Amniotic stem cell (primary cell): Measurements from ENCODE around the gene SF3B4.

Source experiments
- DNase-seq: peaks from one replicate; lab custom pipeline; 2025; lab: John Stamatoyannopoulos, UW

The SF3B4 gene

DNA sequence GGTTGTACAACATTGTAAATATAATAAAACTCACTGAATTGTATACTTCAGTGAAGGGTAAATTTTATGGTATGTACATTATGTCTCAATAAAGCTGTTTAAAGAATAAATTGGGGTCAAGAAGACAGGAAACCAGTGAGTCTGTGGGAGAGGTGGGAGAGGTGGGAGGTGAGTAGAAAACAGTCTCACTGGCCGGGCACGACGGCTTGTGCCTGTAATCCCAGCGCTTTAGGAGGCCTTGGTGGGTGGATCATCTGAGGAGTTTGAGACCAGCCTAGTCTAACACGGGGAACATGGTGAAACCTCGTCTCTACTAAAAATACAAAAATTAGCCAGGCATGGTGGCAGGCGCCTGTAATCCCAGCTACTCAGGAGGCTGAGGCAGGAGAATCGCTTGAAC is 4.9 kb upstream of the SF3B4 start:
- no peak for DNase-seq

DNA sequence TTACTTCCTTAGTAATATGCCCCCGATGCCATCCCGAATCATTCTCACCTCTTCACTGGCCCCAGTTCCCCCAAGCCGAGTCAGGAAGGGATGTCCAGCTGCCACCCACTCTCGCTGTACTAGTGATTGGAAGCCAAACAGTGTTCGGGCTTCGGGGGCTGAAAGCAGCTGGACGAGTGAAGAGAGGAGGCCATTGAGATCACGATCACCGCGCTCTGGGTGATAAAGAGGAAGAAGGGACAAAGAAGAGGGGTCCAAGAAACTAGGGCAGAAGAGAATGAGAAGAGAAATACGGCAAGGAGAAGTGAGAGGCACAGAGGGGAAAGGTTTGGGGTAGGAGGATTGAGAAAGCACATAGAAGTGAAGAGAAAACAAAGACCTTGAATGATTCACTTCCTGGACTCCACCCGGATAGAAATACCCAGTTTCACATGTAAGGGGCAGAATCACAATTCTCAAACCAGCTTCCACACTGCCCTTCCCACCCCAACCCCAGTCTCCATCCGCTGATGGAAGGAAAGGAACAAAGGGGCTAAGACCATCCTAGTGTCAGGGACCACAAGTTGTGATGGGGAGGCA is 3.7 kb upstream of the SF3B4 start:
- DNase-seq: no peak

DNA sequence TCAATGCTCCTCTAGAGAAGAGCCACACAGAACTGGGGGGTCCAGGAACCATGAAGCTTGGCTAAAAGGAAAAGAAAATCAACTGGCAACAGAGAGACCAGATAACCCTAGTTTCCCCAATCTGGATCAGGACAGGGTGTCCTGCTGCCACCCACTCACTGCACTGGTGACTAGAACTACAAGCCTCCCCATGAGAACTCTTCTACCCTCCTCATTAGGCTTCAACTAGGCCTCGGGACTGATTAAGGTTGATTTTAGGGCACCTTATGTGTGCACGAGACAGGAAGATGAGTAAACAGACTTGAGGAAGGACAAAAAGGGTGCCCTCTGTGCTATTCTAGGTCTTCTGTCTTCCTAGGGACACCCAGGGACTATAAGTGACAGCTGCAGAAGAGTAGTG is 2.3 kb upstream of the SF3B4 start:
- DNase-seq: no peak

DNA sequence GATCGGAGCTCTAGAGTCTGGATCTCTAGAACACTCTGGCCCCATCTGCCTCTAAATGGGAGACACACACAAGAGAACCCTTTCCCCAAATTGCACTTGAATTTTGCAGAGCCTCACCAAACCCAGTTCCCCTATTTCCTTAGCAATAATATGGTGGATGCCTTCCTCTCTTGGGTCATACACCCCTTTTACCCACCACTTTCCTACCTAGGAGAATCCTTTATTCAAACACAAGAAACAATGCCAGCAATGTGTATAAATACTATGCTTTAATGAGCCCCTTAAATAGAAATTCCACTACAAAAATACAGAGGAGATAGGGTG is 760 bp upstream of the SF3B4 start:
- no peak for DNase-seq

DNA sequence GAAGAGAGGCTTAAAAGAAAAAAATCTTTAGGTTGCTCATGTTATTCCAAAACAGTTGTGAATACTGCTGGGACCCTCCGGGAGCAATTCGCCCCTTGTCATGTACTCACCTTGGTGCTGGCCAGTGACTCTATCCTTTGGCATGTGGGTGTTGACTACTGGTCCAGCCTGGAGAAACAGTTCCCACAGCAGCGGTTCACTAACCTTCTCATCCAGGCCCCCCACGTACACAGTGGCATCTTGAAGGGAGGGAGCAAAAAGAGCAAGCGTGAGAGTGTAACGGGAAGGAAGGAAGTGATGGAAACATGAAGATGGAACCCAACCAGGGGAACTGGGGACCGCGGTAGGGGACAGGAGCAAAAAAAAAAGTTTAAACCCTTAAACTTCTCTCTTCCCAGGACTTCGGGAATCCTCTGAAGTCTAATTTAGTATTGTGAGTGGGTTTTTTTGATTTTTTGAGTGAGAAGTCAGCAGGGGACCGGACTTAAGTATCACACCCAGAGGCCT is 494 bp downstream of the SF3B4 start:
- no peak for DNase-seq

DNA sequence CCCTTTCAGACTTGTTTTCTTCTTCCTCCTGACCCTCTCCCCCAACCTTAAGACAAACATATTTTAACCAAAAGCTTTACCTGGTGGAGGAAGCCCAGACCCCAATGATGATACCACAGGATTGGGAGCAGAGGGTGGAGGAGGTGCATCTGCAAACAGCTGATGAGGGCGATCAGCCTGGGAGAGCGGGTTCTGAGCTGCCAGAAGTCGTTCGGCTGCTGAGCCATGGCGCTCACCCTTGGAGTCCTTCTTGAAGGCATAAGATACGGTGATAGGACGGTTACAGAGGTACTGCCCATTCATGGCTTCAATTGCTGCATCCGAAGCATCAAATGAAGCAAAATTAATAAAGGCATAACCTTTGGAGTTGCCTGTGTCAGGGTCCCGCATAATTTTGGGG is 1.3 kb downstream of the SF3B4 start:
- DNase-seq: no peak

DNA sequence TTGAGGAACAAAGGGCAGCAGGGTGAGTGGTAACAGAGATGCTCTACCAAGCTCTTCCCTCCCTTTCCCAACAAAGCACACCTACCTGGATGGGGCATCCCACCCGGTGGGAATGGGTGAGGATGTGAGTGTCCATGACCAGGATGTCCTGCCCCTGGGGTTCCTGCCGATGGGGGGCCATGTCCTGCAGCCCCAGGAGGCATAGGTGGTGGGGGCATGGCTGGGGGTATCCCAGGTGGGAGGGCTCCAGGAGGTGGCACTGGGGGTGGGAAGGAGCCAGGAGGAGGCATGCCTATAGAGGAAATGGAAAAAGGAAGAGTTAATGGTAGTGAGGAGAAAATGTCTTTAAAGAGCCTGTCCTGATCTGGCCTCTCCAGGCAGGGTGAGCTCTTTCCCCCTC is 1.9 kb downstream of the SF3B4 start:
- no peak for DNase-seq

DNA sequence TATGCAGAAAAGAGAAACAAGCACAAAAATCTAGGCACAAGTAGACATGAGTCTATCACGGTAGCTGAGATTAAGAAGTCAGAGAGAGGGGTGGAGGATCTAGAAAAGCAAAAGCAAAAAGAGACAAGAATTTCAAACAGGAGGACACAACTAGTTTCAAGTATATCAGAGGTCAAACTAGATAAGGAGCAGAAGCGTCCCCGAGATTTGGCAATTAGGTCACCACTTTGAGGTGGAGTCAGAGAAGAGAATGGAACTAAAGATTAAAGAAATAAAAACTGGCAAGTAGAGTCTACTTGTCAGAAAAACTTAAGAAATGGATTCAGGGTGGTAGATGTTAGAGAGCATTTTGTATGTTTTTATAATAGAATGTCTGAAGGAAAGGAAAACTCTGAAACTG is 2.3 kb downstream of the SF3B4 start:
- DNase-seq: no peak

DNA sequence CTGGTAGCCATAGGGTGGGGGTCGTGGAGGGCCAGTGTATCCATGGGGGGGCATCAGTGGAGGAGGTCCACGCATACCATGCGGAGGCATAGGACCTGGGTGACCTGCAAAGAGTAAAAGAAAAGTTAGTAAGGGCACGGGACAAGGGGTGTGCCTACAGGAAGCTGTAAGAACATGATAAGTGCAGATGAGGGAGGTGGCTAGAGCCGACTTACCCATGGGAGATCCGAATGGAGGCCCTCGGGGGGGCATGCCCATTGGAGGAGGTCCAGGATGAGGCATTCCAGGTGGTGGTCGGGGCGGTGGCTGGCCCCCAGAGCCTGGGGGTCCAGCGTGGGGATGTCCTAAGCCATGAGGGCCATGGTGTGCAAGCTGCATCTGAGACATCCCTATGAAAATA is 4.0 kb downstream of the SF3B4 start:
- DNase-seq: no peak

DNA sequence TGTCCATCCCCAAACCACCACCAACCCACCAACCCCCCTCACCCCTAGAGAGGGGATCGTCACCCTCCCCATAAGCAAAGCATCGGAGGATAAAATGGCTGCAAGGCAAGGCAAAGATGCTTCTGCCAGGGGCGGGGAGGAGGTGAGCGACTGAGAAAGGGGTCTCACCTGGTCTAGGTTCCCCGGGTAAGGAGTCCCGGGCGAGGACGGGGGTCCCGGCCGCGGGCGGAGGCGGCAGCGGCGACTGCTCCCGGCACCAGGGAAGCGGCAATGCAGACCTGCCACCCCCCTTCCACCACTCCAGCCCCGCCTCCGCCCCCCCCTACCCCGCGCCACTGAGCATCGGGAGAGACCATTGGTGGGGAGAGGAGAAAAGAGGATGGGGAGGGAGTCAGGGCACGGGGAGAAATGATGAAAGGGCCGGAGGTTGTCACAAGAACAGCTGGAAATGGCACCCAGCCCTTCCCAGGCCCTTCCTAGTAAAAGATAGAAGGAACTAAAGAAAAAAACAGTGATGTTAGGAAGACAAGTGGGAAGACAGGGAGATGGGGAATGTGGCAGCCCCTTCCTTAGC is 9.9 kb downstream of the SF3B4 start, which contains the start of gene SV2A:
TSS of gene SV2A (minus strand) at position 274 of the 574 bp plus-strand sequence. CDS start 4,004 bp downstream, outside the sequence.
- no peak for DNase-seq

DNA sequence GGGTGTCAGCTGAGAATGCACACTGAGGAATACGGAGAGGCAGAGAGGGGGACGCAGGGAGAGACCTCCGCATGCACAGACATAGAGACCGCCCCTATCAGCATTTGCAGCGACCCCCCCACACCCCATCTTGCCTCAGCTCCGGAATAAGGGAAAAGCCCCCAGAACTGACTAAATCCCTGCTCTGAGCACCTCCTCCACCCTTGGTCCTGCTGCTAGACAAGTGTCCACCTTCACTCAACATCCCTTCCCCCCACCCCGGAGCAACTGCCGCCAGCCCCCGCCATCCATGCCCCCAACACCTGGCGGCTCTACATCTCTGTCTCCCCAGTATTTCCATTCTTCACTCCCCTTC is 10.7 kb downstream of the SF3B4 start:
- no peak for DNase-seq

DNA sequence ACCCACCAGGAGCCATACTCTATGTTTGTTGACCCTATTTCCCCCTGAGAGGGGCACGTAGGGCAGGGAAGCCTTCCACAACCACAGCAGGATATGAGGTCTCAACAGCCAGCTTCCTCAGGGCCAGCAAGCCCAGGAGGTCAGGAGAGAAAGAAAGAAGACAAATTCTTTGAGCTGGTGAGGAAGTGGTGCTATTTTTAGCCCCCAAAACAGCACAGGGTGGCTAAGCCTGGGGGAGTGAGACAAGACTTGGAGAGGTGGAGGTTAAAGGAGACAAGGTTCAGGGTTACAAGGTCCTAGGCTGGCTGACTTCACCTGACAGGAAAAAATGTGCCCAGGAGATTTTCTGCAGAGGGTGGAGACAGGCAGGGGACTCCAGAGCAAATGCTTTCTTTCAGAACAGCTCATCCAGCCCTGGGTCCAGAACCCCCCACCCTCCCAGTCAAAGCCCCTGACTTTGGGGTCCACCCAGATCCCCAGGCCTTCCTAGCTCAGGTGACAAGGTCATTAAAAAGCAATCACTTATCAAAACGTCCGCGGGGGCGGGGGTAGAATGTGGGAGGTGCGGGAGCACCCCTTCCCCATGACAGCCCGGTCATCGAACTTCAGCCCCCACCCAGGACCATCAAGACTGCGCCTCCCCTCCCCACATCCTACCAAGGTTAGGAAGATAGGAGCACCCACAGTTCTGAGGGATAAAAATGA is 11.3 kb downstream of the SF3B4 start:
- DNase-seq: no peak

DNA sequence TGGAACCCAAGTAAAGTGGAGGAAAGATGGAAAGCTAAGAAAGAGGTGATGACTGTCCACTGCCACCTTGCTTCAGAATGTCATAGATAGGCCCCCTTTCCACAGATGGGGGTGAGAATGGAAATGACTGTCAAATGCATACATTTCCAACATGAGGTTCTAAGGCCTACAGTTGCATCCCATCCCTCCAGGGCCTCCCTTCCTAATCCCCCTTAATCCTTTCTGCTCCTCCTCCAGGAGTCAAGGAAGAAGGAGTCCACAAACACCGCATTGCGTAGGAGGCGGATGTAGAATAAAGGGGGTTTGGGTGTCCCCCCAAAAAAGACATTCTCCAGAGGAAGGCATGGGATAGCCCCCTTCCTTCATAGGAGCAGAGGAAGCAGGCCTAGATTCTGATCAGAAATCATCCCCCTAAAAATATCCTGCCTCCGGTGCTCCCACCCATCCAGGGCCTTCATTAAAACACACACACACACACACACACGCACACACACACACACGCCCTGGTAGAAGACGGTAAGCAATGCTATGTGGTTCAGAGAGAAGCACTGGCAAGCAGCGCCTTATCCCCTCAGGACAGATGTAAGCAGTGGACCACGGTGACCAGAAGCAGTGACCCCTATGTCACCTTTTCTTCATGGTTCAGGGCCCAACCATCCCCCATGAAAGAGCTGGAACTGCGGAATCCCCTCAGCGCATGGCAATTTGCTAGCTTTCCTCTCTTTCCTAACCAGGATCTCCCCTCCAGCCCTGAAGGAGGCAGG is 12.0 kb downstream of the SF3B4 start:
- DNase-seq: no peak

DNA sequence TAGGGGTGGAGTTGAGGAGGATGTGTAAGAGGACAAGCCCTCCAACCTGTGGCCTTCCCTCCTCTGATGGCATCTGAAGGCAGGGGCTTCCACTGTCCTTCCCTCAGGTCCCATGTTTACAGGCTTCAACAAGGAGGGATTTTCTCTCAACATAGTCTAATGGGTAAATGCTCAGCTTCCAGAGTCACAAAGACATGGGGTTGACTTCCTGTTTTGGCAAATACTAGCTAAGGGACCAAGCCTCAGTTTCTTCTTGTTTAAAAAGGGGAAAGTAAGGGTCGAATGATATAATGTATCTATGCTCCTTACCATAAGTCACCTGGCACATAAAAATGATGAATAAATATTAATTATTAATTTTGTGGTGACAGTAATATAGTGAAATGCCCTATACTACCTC is 13.1 kb downstream of the SF3B4 start:
- DNase-seq: no peak

DNA sequence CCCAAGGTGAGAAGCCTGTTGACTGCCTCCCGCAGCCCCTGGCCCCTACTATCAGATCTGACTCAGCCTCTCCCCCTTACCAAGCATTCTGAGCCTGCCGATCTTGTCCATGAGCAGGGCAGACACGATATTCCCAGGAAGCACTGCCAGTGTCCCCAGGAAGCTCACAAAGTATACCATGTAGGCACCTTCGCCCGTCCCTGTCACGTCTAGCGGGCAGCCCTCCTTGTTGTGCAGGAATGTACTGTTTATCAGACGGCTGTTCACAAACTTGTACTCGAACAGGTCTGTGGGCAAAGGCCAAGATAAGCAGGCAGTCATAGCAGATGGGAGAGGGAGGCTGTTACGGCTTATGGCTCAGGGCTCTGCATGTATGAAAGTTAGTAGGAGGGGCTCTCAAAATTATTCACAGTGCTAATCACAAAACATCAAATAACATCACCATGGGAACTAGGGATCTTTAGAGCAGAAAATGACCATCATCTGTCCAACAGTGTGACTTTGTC is 21.0 kb downstream of the SF3B4 start:
- no peak for DNase-seq

DNA sequence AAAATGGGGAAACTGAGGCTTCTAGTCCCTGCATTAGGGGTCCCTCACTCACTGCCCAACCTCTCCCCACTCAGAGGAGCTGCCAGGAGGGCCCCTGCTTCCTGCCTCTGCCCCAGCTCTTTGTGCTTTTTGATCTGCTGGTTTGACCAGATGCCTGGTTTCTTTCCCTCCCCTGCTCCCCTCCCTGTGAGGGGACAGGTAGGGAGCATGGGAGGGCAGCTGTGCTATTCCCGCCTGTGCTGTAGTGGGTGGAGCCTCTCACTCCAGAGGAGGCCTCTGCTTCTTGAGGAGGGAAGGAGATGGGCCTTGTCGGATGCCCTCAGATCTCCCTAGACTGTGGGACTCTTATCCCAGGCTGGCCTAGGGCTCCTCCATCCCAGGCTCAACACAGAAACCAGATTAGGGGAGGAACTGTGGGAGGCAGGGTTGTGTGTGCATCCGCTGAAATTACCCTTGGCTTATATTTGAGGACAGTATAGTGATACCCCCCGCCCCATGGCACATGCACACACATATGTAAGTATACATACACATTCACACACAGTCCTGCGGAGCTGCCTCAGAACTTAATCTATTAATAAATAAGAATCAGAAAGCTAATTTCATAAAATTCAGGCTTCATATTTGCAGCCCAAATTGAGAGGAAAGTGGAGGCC is 23.6 kb downstream of the SF3B4 start:
- no peak for DNase-seq

DNA sequence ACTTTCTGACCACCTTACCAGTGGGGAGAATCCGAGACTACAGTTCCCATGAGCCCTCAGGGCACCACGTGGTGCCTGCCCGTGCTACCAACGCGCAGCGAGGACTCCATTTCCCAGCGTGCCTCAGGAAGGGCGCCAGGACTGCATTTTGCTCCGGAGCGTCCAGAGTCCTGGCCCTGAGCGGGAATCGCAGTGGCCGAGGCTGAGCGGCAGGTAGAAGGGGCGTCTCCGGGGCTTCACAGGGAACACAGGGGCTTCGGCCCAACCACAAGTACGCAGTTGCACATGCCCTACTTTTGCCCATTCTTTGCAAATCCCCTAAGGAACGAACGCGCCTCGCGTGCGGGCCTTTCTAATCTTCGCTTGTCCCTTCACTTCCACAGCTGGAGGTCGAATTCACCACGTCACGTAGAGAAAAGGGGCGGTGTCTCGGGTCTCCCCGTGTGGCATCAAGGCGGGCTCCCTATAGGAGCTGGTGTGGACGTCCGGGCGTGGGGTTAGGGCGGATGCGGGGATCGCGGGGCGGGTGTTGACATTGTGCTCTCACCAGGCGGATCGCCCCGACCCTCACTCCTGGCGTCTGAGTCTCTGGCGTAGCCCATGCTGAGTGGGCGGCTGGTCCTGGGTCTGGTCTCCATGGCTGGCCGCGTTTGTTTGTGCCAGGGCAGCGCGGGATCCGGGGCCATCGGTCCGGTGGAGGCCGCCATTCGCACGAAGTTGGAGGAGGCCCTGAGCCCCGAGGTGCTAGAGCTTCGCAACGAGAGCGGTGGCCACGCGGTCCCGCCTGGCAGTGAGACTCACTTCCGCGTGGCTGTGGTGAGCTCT is 27.9 kb downstream of the SF3B4 start, which contains the start of gene BOLA1:
TSS of gene BOLA1 (plus strand) at position 109 of the 825 bp plus-strand sequence. CDS start at position 601, 492 bp downstream.
- DNase-seq: peak; percentile 82

DNA sequence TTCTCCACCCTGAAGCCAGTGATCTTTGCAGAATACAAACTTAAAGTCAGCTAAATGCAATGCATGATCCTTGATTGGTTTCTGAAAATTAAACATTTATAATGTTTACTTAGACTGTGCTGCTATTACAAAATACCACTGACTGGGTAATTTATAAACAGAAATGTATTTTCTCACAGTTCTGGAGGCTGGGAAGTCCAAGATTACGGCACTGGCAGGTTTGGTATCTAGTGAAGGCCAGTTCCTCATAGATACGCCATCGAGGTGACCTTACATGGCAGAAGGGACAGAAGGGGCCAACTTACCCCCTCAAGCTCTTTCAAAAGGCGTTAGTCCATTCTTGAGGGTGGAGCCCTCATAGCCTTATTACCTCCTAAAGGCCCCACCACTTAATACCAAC is 31.0 kb downstream of the SF3B4 start:
- DNase-seq: no peak

DNA sequence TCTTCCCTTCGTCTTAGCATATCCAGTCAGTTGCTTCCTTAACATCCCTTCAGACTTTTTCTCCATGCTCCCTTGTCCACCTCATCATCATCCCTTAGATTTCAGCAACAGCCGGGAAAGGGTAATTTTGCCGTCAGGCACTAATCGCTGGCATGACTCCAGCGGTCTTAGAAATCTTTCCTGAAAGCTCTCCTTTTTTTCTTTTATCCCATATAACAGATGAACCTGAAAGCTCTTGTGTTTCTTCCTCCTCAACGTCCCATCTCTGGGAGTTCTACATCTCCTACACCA is 38.7 kb downstream of the SF3B4 start:
- no peak for DNase-seq

DNA sequence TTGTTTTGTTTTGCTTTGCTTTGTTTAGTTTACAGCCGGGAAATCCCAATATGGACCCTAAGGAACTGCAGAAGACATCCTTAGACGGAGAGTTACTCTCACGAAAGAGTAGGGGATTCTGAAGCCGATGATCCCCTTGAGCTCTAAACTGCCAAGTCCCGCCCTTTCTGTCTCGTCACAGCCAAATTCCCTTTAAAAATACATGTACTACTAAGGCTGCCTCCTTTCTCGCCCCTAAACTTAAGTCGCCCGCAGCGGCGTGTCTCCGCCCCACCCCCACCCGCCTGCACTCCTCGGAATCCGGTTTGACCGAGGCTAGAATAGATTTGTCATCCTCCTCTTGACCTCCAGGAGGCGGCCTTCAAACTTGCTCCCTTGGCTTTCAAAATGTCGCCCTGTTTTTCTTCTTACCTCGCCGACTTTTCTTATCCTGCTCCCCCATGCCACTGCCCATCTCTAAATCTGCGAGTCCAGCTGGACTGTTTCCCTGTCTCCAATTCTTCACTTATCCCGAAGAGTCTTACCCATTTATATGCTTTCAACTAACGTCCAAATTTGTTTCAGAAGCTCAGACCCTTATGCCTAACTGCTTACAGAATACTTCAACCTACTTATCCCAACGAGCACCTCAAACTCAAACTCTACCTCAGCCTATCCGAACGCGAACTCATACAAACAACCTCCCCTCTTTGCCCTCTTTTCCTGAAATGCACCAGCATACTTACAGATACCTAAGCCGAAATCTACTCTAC is 39.2 kb downstream of the SF3B4 start:
- peak; percentile 81 for DNase-seq
